PC-9 (cell line): ENCODE results near the gene FAM151B.

Source experiments
- CTCF ChIP-seq: fragments of 200-600 bp; sonication (generic); conservative IDR thresholded peaks from 2 replicates; pipeline ENCODE4 v1.6.1; 2017; ENCODE audit warnings: mixed run types, antibody characterized with exemption, mild to moderate bottlenecking, moderate library complexity
- EZH2 ChIP-seq: fragments of 200-600 bp; sonication (generic); IDR thresholded peaks from 2 replicates; pipeline ENCODE4 v1.8.0; 2017; ENCODE audit warnings: antibody characterized with exemption, low read depth

DNA sequence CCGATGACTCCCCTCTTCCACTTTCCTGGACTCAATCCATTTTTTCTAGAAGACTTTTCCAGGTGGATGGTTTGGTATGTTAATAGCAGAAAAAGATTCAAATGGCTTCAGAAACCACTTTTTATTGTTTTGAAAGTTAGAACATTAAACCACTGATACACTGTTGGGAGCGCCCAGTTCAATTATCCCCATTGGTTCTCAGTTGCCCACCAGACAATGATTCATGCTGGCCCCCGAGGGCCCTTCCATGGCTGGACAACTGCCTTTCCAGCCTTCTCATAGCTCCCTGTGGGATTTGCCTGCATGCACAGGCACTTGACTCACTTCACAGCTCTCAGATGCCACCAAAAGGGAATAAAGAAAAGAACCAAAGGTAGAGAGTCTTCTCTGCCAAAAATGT, 103.5 kb downstream of the FAM151B start:
- no peak for TF ChIP-seq CTCF
- no peak for TF ChIP-seq EZH2
